Eye (tissue), 1 donor: Measurements from ENCODE around the gene TRIP13.

Source experiments
- DNase-seq: peaks from one replicate; pipeline ENCODE4 v3.0.0-alpha.2; 2015

Gene TRIP13

DNA sequence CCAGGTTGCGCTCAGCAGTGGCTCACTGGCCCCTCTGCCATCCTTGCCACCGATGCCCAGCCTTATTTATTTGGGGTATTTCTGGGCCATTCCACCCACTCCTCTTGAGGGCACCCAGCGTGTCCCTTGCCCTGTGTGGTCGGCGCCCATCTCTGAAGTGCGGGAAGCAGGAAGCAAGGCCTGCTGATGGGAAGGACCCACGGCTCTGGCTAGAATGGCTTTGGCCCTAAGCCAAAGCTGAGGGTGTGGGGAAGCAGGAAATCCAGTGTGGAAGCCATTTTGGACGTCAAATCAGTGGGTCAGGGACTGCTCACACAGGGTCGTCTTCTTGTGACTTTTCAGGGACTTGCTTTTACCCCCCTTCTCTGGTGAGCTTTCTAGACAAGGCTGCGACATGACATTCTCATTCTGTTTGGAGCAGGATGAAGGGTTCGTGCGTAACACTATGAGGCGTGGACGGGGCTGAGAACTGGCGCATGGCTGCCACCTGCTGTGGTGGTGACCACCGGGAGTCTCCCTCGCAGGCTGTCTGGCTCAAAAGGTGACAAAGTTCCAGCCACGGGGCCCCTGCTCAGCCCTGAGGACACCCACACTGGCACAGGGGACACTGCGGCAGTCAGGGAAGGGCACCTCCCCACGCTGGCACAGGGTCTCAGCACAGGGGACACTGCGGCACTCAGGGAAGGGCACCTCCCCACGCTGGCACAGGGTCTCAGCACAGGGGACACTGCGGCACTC, 65.2 kb downstream of the TRIP13 start:
- DNase-seq, result no peak

DNA sequence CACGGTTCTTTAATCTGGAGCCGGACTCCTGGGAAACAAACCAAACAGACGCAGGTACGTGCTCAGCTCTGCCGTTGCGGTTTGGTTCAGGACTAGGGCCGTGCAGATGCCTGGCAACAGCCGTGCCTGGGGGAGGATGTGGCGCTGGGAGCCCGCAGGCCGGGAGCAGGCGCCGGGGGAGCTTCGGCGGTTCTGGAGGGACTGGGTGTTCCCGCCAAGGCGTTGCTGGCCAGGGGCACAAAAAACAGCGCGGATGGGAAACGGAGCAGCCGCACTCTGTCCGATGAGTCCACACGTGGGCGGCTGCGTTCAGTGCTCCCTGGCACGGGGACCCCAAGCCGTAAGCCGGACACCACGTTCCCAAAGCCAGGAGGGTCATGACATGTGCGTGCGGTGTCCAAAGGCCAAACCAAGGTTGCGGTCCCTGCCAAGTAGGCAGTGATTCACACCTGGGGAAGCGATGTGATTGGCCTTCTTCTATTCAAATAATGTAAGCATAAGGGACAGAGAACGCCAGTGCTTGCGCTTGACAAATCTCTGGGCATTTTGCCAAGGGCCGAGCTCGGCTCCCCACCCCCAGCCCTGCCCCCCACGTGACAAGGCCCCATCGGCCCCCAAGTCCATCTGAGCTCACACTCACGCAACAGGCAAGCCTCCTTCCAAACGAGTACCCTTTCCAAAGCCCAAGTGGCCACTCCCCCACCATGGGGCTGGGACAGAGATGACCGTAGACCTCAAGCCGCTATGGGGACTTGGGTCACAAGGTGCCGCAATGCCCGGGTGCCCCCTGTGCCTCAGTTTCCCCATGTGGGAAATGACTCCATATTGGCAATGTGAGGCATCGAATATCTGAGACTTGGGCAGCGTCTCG, 66.3 kb downstream of the TRIP13 start:
- DNase-seq, result no peak

DNA sequence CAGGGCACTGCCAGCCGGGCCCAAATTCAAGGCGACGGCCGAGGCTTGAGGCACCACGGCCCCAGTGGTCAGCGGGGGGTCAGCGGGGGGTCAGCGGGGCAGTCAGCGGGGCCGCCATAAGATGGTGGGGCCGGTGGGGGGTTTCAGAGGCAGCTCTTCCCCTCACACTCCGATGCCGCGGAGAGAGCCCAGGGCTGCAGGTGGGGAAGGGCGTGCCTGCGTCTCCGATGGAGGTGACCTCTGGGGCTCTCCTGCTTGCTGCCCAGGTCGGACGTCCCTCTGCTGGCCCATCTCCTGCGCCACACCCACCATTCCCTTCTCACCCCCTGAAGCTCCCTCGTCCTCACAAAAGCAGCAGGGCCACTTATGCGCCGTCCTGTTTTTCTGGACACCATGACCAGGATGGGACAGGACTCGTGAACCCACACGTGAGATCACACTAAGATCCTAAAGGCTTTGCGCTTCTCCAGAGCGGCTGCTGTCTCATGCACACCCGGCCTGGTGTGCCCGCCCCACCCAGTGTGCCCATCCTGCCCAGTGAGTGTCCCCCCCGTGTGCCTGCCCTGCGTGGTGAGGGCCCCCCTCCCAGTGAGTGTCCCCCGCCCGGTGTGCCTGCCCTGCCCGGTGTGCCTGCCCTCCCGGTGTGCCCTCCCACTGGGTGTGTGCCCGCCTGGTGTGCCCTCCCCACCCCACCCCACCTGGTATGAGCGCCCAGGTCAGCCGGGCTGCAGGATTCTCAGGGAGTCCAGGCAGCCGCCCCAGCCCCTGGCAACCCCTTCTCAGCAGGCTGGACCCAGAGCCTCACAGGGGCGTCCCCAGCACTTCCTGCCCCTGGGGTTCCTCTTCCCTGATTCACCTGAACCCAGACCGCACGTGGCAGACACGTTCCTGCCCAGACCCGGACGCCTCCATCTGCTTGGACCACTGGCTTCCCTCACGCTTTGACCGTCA, 67.2 kb downstream of the TRIP13 start:
- no peak for DNase-seq

DNA sequence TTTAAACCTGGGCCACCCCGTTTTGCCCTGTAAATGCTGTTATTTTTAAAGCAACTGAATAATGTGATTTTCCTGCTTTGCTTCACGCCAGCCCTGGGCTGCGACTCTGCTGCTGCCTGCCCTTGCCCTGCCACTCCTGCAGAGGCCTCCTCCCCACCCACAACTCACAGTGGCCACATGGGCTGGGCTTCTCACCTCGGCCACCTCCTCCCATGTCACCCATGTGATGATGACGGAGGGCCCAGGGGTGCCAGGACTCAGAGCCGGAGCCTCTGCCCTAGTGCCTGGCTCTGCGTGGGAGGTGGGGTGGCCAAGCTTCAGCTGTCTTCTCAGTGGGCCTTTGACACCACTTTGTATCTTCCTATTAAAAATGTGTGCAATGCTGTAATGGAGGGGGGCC, 67.9 kb downstream of the TRIP13 start:
- no peak for DNase-seq

DNA sequence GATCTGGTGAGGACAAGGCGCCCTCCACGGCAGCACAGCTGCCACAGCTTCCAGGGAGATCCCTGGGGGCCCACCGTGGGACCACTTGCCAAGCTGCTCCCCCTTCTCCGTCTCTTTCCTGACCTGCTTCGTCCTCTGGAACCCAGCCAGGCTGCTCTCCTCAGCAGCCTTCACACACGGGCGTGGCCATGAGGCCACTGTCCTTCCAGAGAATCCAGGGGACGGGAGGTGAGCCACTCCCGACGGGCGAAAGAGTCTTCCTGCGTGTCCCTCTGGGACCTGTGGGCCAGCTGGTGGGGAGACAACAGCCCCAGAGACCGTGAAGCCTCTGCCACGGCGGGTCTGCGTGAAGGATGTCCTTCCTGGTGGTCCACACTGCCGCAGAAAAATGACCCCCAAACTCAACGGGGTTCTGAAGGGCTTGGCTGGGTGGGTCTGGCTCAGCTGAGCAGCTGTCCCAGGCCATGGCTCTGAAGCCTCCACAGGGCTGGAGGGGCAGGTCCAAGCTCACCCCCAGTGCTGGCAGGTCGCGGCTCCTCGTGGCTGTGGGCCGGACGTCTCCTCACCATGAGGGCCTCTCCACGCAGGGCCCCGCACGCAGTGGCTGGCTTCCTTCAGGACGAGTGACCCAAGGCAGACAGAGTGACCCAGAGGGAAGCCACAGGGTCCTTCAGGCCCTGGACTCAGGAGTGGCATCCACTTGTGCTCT, 68.5 kb downstream of the TRIP13 start:
- peak; percentile 14 for DNase-seq

DNA sequence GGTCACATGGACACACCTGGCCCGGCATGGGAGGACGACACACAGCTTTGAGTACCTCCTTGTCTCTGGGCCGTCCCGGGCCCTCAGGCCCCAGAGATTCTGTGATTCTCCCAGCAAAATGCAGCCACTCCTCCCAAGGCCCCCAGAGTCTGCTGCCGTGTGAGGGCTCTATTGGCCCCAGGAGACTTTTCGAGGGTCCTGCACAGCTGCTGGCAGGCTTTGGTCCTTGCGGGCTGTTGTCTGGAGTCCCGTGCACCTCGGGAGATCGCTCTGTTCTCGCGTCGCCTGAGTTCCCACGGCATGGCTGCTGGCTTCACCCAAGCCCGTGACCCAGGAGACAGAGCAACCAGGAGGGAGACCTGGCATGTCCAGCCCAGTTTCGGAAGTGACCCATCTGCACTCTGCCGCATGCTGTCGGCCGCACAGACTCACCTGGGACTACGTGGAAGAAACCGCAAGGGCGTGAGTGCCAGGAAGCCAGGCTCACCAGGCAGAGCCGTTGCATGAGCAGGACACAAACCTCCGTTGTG, 69.1 kb downstream of the TRIP13 start:
- no peak for DNase-seq

DNA sequence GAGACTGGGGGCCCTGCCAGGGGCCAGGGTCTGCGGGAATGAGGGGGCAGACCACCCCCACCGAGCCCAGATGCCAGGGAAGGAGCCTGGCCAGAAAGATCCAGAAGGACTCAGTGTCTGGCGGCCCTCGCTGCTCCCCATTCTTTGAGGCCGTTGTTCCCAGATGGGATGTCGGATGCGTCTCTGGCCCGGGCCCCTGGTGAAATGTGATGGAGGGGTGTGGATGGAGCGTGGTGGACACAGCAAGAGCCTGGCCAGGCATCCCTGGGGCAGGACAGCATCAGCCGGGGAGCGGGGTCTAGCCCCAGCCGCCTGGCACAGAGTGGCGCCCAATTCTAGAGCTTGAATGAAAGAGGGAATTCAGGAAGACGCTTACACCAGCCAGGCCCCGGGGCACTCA, 69.7 kb downstream of the TRIP13 start:
- no peak for DNase-seq

DNA sequence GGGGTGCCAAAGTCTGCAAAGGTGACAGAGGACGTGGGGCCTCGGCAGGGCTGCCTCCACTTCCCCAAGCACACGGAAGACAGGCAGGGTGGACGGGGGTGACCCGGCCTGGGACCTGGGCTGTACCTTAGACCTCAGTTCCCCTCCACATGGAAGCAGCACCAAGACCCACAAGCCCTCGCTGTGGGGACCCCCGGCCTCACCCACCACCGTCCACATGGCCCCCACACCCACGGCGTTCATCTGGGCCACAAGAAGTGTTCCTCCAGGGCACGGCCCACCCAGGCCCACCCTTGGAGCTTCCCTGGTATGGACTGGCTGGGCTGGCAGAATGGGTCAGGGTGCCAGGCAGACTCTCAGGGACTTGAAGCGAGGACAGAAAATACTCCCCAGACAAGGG, 70.1 kb downstream of the TRIP13 start:
- DNase-seq, result no peak

DNA sequence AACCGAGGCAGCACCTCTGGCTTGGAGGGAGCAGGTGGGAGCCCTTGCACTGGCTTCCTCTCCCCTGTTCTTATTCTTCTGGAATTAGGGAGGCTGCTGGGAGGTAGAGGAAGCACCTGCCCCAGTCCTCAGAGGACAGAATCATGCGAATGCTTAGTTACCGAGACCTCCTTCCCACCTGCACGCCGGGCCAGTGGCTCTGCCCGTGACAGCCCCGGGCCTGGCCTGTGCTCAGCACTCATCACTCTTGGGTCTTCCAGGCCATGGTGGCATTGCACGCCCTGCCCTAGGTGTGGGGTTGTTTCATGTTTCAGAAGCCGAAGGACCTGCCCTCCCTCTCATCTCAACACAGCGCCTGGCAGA, 70.6 kb downstream of the TRIP13 start:
- peak; percentile 6 for DNase-seq

DNA sequence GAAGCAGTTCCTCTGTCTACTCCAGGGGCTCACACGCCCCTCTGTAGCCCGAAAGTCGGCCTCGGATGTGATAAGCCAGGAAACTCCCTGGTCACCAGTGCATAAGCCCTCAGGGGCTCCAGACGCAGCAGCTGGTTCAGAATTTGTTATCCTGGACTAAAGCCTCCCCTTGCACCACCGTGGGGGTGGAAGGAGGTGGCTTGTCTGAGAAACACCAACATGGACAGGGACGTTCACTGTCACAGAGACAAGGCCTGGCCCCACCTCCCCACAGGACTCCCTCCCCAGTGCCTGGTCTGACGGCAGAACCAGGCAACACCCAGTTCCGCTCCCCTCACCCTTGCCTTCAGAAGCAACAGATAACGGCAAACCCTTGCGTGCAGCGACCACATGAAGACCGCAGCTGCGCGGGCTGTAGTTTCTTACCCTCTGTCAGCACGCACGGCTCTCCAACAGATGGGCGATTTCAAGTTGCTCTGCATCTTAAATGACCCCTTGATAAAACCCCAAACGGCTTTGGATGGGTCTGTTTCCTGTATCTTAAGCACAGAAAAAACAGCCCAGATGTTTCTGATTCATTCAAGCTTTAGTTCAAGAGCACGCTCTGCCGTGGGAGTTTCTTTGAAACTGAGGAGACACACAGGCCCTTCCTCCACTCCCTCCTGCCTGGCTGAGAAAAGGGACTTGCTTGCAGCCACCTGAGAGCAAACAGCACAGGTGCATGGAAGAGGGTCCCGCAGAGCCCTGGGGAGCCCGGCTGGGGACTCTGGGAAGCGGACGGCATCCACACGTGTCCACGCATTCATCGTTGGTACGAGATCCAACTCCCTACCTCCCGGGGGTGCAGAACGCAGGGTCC, 71.2 kb downstream of the TRIP13 start:
- peak; percentile 65 for DNase-seq

DNA sequence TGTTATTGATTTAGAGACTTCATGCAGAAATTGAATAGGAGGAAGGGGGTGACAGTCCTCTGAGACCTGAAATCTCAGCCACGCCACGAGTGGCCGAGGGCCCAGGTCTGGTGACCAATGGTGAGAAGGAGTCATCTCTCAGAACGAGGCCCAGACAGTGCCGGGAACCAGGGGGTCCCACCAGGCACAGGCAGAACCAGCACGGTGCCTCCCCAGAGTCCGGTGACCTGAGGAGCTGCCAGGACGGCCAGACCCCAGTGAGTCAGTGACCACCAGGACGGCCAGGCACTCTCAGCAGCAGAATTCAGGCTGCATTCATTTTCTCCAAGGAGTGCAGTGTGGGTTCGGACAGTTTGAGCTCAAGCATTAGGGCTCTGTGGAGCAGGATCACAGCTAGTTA, 72.1 kb downstream of the TRIP13 start:
- DNase-seq, result no peak

DNA sequence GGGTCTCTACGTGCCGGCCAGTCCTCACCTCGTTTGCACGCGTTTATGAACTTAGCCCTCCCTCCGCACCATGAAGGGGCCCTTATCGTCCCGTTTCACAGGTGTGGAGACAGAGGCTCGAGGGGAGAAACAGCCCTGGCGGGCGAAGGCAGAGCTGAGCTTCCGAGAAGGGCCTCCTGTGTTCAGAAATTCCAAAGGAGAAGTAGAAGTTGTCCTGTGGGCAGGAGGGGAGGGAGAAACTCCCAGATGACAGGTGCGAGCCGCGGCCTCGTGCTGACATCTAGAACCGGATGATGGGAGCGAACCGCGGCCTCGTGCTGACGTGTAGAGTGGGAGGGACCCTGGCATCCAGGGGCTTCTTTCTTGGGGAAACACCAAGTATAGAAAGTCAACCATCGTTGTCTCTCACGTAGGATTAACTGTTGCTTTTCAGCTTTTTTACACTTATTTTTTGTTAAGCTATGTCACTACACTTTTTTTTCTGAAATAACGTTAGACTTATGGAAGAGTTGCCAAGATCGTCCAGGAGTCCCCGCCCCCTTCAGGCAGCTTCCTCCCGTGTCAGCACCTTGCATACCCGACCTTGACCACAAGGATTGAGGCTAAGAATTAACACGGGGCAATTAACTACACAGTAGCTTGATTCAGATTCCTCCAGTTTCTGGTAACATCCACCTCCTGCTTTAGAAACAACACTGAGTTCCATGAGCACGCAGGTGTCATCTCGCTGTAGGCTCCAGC, 73.1 kb downstream of the TRIP13 start:
- no peak for DNase-seq

DNA sequence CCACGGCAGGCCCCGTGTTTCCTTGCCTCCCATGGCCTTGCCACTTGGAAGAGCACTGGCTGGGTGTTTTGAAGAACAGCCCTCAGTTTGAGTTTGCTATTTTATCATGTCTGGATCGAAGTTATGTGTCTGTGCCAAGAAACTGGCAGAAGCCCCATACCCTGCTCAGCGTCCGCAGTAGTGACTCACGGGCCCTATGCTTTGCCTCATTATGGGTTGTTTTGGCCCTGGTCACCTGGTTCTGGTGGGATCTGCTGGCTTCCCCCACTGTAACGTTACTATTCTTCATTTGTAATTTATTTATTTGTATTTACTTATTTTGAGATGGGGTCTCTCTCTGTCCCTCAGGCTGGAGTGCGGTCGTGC, 73.6 kb downstream of the TRIP13 start:
- no peak for DNase-seq

DNA sequence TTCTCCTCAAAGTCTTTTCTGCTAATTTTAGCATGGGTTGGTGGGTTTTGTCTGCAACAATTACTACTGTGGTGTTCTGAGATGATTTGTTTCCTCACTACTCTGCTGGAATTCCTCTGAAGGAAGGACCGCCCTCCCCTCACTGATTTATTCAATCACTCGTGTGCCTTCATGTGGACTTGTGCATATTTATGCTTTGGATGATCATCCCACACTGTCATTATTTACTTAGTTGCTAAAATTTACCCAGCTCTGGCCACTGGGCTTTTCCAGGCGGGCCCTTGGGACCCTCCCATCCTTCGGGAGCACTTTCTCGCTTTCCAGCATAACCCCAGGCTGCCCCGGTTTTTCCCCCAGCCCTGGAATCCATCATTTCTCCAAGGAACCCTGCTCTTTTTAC, 74.3 kb downstream of the TRIP13 start:
- DNase-seq, result no peak
